Measurements from ENCODE around the gene KCNK1. TPM values are rescaled to one million over a fixed set of nuclear protein-coding genes. Genes with fewer than 3 reads are reported as not detected.
"Not testable (repeated sequence)": the region's sequence is repeated elsewhere in the genome, so short reads cannot be mapped to it uniquely, and the experiment has no call there.

The KCNK1 gene
- total RNA-seq, 1 experiment from 2014 or later = 3.5 TPM

- DNase-seq (ENCODE audit: low spot score) = no peak
These were observed 6.4 kb upstream of the KCNK1 start for GRCh38 chr1:233607252-233608119.

GRCh38 chr1:233608988-233609387 lies 4.9 kb upstream of the KCNK1 start:
- no peak for DNase-seq (ENCODE audit: low spot score)

GRCh38 chr1:233609926-233610325 lies 4.0 kb upstream of the KCNK1 start:
- no peak for DNase-seq (ENCODE audit: low spot score)

- DNase-seq (ENCODE audit: low spot score) = no peak
These were observed 3.3 kb upstream of the KCNK1 start for GRCh38 chr1:233610628-233611027.

- DNase-seq (ENCODE audit: low spot score) = not testable (repeated sequence)
These were observed 2.5 kb upstream of the KCNK1 start for GRCh38 chr1:233611363-233611762.

- DNase-seq (ENCODE audit: low spot score) = no peak
These were observed 352 bp downstream of the KCNK1 start for GRCh38 chr1:233614173-233614742.

- DNase-seq (ENCODE audit: low spot score) = no peak
These were observed 1.0 kb downstream of the KCNK1 start for GRCh38 chr1:233614743-233615521.

GRCh38 chr1:233615571-233615970 lies 1.7 kb downstream of the KCNK1 start:
- DNase-seq (ENCODE audit: low spot score) = no peak

- DNase-seq (ENCODE audit: low spot score) = no peak
These were observed 3.1 kb downstream of the KCNK1 start for GRCh38 chr1:233617025-233617424.

- DNase-seq (ENCODE audit: low spot score) = not testable (repeated sequence)
These were observed 5.5 kb downstream of the KCNK1 start for GRCh38 chr1:233619414-233619813.

GRCh38 chr1:233620065-233620464 lies 6.2 kb downstream of the KCNK1 start:
- DNase-seq (ENCODE audit: low spot score) = no peak

GRCh38 chr1:233621923-233622322 lies 8.0 kb downstream of the KCNK1 start:
- DNase-seq (ENCODE audit: low spot score) = no peak

GRCh38 chr1:233624289-233624688 lies 10.4 kb downstream of the KCNK1 start:
- DNase-seq (ENCODE audit: low spot score) = no peak

- no peak for DNase-seq (ENCODE audit: low spot score)
These were observed 11.2 kb downstream of the KCNK1 start for GRCh38 chr1:233625087-233625486.

- DNase-seq (ENCODE audit: low spot score) = no peak
These were observed 11.6 kb downstream of the KCNK1 start for GRCh38 chr1:233625510-233625981.

- no peak for DNase-seq (ENCODE audit: low spot score)
These were observed 13.5 kb downstream of the KCNK1 start for GRCh38 chr1:233627376-233627775.

- DNase-seq (ENCODE audit: low spot score) = no peak
These were observed 13.9 kb downstream of the KCNK1 start for GRCh38 chr1:233627823-233628222.

GRCh38 chr1:233629305-233629935 lies 15.5 kb downstream of the KCNK1 start:
- DNase-seq (ENCODE audit: low spot score) = no peak

- no peak for DNase-seq (ENCODE audit: low spot score)
These were observed 18.0 kb downstream of the KCNK1 start for GRCh38 chr1:233631810-233632405.

- DNase-seq (ENCODE audit: low spot score) = no peak
These were observed 18.5 kb downstream of the KCNK1 start for GRCh38 chr1:233632436-233632835.

- no peak for DNase-seq (ENCODE audit: low spot score)
These were observed 22.0 kb downstream of the KCNK1 start for GRCh38 chr1:233635765-233636502.

All from A172 (cell line).